Keratinocyte (primary cell): ENCODE results near the gene P3R3URF. TPM values are rescaled to one million over a fixed set of nuclear protein-coding genes. Genes with fewer than 3 reads are reported as not detected.

Experiments used
- DNase-seq: peaks from one replicate; pipeline ENCODE4 v3.0.0-alpha.2; 2011; ENCODE audit warnings: low read depth, missing footprints, low spot score
- FAIRE-seq: peaks from 2 replicates; lab custom pipeline; 2011; peaks lifted over from hg19 to GRCh38; lab: Jason Lieb, UNC
- H2AFZ ChIP-seq: 2 replicates; pipeline ENCODE4 v1.6.0; 2012; ENCODE audit warnings: low read length, control low read depth, inconsistent platforms; ENCODE audit not compliant: control insufficient read depth
- H3K27ac ChIP-seq: 2 replicates; pipeline ENCODE4 v1.5.1; 2011; ENCODE audit warnings: low read length; ENCODE audit not compliant: control insufficient read depth, insufficient read depth
- H3K27me3 ChIP-seq: 3 replicates; pipeline ENCODE4 v1.6.0; 2011; ENCODE audit warnings: low read length; ENCODE audit not compliant: control insufficient read depth, insufficient read depth; ENCODE audit errors: extremely low read depth
- H3K36me3 ChIP-seq, 2 experiments: 2 replicates in 1 of 2; 3 replicates in 1 of 2; pipeline ENCODE4 v1.5.1; 2011; ENCODE audit warnings: low read length in 2 of 2, mild to moderate bottlenecking in 1 of 2; ENCODE audit not compliant: control insufficient read depth in 2 of 2, insufficient read depth in 2 of 2; ENCODE audit errors: extremely low read depth in 1 of 2
- H3K4me1 ChIP-seq: 3 replicates; pipeline ENCODE4 v1.5.1; 2011; ENCODE audit warnings: low read length; ENCODE audit not compliant: control insufficient read depth, insufficient read depth; ENCODE audit errors: extremely low read depth
- H3K4me2 ChIP-seq: 3 replicates; pipeline ENCODE4 v1.6.0; 2011; ENCODE audit warnings: low read depth, low read length; ENCODE audit not compliant: control insufficient read depth, insufficient read depth; ENCODE audit errors: extremely low read depth
- H3K4me3 ChIP-seq, 3 experiments: fragments of 200-600 bp in 1 of 3; sonication (generic) in 1 of 3; 2 replicates in 2 of 3; 3 replicates in 1 of 3; pipeline ENCODE4 v1.5.1; 2011 to 2016; ENCODE audit warnings: low read length in 3 of 3, mild to moderate bottlenecking in 3 of 3, control low read depth in 2 of 3, inconsistent platforms in 1 of 3, low read depth in 1 of 3, mixed read lengths in 1 of 3, mixed run types in 1 of 3, moderate library complexity in 1 of 3; ENCODE audit not compliant: control insufficient read depth in 2 of 3, insufficient read depth in 2 of 3; ENCODE audit errors: extremely low read depth in 1 of 3
- H3K79me2 ChIP-seq: 2 replicates; pipeline ENCODE4 v1.6.0; 2012; ENCODE audit warnings: low read length; ENCODE audit not compliant: control insufficient read depth, insufficient read depth
- H3K9ac ChIP-seq: 3 replicates; pipeline ENCODE4 v1.6.0; 2011; ENCODE audit warnings: low read length; ENCODE audit not compliant: control insufficient read depth, insufficient read depth; ENCODE audit errors: extremely low read depth
- H3K9me1 ChIP-seq: 3 replicates; pipeline ENCODE4 v1.6.0; 2011; ENCODE audit warnings: low read length; ENCODE audit not compliant: control insufficient read depth, insufficient read depth; ENCODE audit errors: extremely low read depth
- H3K9me3 ChIP-seq: 2 replicates; pipeline ENCODE4 v1.5.1; 2012; ENCODE audit warnings: low read depth, low read length; ENCODE audit not compliant: control insufficient read depth
- H4K20me1 ChIP-seq: 3 replicates; pipeline ENCODE4 v1.6.0; 2011; ENCODE audit warnings: low read length; ENCODE audit not compliant: control insufficient read depth, insufficient read depth; ENCODE audit errors: extremely low read depth
- EZH2 ChIP-seq: IDR thresholded peaks from one replicate; pipeline ENCODE4 v1.6.1; 2012; ENCODE audit warnings: inconsistent platforms, mild to moderate bottlenecking, low read length, moderate library complexity
- dilution Hi-C: fragments of 300-500 bp; cut with MboI; formaldehyde crosslinking; loops from one replicate; pipeline ENCODE4 v1.7.0; 2020; ENCODE audit warnings: low sequenced_read_pairs; ENCODE audit not compliant: extremely low pct_ligation_motif_present
- polyA plus RNA-seq, 5 experiments: library from polyadenylated mRNA; depleted of rRNA in 3 of 5; stranded (reverse) in 3 of 5; stranded (forward) in 1 of 5; unstranded in 1 of 5; fragments of >200 nt; gene quantifications; 1 replicate in 1 of 5; 2 replicates in 3 of 5; 3 replicates in 1 of 5; pipeline versions ENCODE4 v1.2.1 to v1.2.3, GENCODE V29; 2011 to 2012; ENCODE audit warnings: missing spikeins in 2 of 5, low read depth in 1 of 5, low replicate concordance in 1 of 5
- TF ChIP-seq, protein P1 (sequence below), 3 experiments: IDR thresholded peaks in 1 of 3; conservative IDR thresholded peaks in 1 of 3; optimal IDR thresholded peaks in 1 of 3; 2 replicates in 2 of 3; 3 replicates in 1 of 3; pipeline versions ENCODE3 to v1.5.1; 2011; ENCODE audit warnings: low read length in 3 of 3, mild to moderate bottlenecking in 3 of 3, moderate library complexity in 2 of 3, control low read depth in 1 of 3, inconsistent platforms in 1 of 3; ENCODE audit not compliant: insufficient read depth in 2 of 3; ENCODE audit errors: extremely low read depth in 1 of 3

The P3R3URF gene
- polyA plus RNA-seq, 1 donor (not counting 4 experiments of a cell fraction or from before 2014, with no cell fraction given): not detected

DNA sequence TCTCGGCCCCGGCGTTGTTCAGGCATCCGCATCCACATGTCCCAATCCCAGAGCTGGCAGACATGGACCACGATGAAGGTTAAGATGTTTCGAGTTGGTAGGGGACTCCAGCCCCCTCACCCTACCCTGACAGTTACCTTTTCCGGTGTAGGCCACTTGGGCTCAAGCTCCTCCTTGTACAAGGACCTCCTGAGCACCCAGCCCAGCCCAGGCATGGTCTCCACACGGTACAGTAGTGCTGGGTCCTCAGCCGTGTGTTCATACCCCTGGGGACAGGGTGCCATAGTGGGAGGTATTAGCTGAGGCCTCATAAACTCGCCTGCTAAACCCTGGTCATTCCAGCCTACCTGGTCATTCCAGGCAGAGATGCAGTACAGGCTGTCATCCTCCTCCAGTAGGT, 15.9 kb upstream of the P3R3URF start:
- no peak for DNase-seq
- H2AFZ ChIP-seq: no peak overlapping the region
- peaks cover 21 to 37% of the 10 kb centered on the region in 2 experiments for H3K36me3 ChIP-seq
- H3K9me3 ChIP-seq: no peaks in the 10 kb centered on the region
- H3K27me3 ChIP-seq: no peaks in the 10 kb centered on the region
- peaks cover 29% of the 10 kb centered on the region for H3K4me1 ChIP-seq
- H3K27ac ChIP-seq: no peak overlapping the region
- H3K79me2 ChIP-seq: peaks cover 3% of the 10 kb centered on the region
- no peaks in the 10 kb centered on the region for H4K20me1 ChIP-seq
- no peak overlapping the region for H3K4me2 ChIP-seq
- TF ChIP-seq, protein P1, sequence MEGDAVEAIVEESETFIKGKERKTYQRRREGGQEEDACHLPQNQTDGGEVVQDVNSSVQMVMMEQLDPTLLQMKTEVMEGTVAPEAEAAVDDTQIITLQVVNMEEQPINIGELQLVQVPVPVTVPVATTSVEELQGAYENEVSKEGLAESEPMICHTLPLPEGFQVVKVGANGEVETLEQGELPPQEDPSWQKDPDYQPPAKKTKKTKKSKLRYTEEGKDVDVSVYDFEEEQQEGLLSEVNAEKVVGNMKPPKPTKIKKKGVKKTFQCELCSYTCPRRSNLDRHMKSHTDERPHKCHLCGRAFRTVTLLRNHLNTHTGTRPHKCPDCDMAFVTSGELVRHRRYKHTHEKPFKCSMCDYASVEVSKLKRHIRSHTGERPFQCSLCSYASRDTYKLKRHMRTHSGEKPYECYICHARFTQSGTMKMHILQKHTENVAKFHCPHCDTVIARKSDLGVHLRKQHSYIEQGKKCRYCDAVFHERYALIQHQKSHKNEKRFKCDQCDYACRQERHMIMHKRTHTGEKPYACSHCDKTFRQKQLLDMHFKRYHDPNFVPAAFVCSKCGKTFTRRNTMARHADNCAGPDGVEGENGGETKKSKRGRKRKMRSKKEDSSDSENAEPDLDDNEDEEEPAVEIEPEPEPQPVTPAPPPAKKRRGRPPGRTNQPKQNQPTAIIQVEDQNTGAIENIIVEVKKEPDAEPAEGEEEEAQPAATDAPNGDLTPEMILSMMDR (optimal IDR thresholded peaks at IDR 0.05 in 1 of 3, IDR thresholded peaks at IDR 0.05 in 1 of 3, conservative IDR thresholded peaks at IDR 0.05 in 1 of 3; ENCODE audit: extremely low read depth in 1 of 3, insufficient read depth in 2 of 3, low read length in 3 of 3): no peak
- no peak for TF ChIP-seq EZH2
- H3K9ac ChIP-seq: no peak overlapping the region
- no peak overlapping the region for H3K4me3 ChIP-seq
- dilution Hi-C loops: loop anchor here (25.0 kb wide), 1 partner anchor 155 kb away; no protein-coding TSS in a partner anchor
- no peak for FAIRE-seq
- peaks cover 4% of the 10 kb centered on the region for H3K9me1 ChIP-seq

DNA sequence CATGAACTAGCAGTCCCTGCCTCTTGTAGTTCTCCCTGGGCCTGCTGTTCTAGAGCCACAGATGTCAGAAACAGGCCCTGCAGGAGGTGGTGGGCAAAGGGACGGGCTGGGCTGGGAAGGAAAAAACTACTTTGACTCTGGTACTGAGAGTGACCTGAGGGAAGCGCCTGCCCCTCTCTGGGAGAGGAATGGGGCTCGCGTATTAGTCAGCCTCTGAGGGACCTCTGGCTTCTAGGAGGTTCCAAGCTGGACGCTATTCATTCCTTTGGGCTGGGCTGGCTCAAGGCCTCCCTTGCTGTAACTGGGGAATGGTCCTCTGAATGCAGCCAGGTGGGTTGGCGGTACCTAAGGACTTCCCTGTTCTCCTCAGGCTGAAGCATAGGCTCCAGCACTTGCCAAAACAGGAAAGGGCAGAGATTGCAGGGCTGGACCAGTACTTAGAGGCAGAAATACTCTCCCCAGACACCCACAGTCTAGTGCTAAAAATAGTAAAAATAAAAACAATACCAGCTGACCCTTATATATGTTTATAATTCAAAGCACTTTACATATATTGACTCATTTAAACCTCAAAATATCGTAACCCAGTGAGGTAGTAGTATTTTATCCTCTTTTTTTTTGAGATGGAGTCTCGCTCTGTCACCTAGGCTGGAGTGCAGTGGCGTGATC, 14.9 kb upstream of the P3R3URF start:
- Histone ChIP-seq H3K4me1 (peaks cover 25% of the 10 kb centered on the region), H3K9ac (no peak overlapping the region), H3K27ac (no peak overlapping the region), H2AFZ (no peak overlapping the region), H3K4me3 (no peak overlapping the region), H3K27me3 (no peaks in the 10 kb centered on the region), H3K79me2 (no peaks in the 10 kb centered on the region), H3K9me1 (peaks cover 4% of the 10 kb centered on the region), H4K20me1 (no peaks in the 10 kb centered on the region), H3K4me2 (no peak overlapping the region), H3K9me3 (no peaks in the 10 kb centered on the region), H3K36me3 (peaks cover 21 to 40% of the 10 kb centered on the region in 2 experiments)
- no peak for DNase-seq
- FAIRE-seq: no peak
- dilution Hi-C loops: loop anchor here (25.0 kb wide), 1 partner anchor 154 kb away; no protein-coding TSS in a partner anchor
- TF ChIP-seq, protein P1 (optimal IDR thresholded peaks at IDR 0.05 in 1 of 3, IDR thresholded peaks at IDR 0.05 in 1 of 3, conservative IDR thresholded peaks at IDR 0.05 in 1 of 3; ENCODE audit: extremely low read depth in 1 of 3, insufficient read depth in 2 of 3, low read length in 3 of 3): no peak
- no peak for TF ChIP-seq EZH2
